HL-60 (cell line): ENCODE measurements around the gene KAT14.

ENCODE experiments used
- CTCF ChIP-seq: IDR thresholded peaks from one replicate; pipeline ENCODE4 v1.5.1; 2011; ENCODE audit warnings: low read length, control low read depth, inconsistent platforms; ENCODE audit not compliant: insufficient read depth
- GABPA ChIP-seq: IDR thresholded peaks from 2 replicates; pipeline ENCODE4 v1.6.1; 2012; ENCODE audit warnings: low read depth
- POLR2AphosphoS5 ChIP-seq: IDR thresholded peaks from 2 replicates; pipeline ENCODE4 v1.6.1; 2012; ENCODE audit warnings: low read depth
- REST ChIP-seq: IDR thresholded peaks from 2 replicates; pipeline ENCODE4 v1.6.1; 2012; ENCODE audit warnings: low read depth; ENCODE audit not compliant: insufficient replicate concordance
- SPI1 ChIP-seq: IDR thresholded peaks from 2 replicates; pipeline ENCODE4 v1.6.1; 2012; ENCODE audit warnings: low read depth, mild to moderate bottlenecking, borderline replicate concordance

GRCh38 chr20:18224968-18225568, 87.4 kb downstream of the KAT14 start:
- TF ChIP-seq POLR2AphosphoS5 (no peak), CTCF (no peak), REST (no peak), GABPA (no peak), SPI1 (no peak)
